Right lobe of liver (tissue), 6 donors: ENCODE data around the gene IZUMO4. TPM values are rescaled to one million over a fixed set of nuclear protein-coding genes. Genes with fewer than 3 reads are reported as not detected.

Experiments
- ATAC-seq, 4 donors: fragments of 200-7000 bp; cut with Tn5 transposase; one replicate each; pipeline ENCODE4 v1.9.1; 2020; ENCODE audit warnings: mild to moderate bottlenecking in 4 of 4, moderate library complexity in 4 of 4
- DNase-seq, 3 donors: peaks; one replicate each; pipeline ENCODE4 v3.0.0-alpha.2; 2020
- H3K27ac ChIP-seq, 3 donors: fragments of 200-600 bp; one replicate each; pipeline ENCODE4 v1.8.0; 2022
- H3K27me3 ChIP-seq, 2 donors: fragments of 200-600 bp; one replicate each; pipeline ENCODE4 v1.8.0; 2022
- H3K36me3 ChIP-seq, 4 donors: fragments of 200-600 bp; sonication (generic) in 1 of 4; one replicate each; pipeline versions ENCODE4 v1.5.1 to v1.8.0; 2017 to 2022; ENCODE audit warnings: control low read depth in 1 of 4
- H3K4me1 ChIP-seq, 4 donors: fragments of 200-600 bp; sonication (generic) in 1 of 4; one replicate each; pipeline versions ENCODE4 v1.5.1 to v1.8.0; 2017 to 2022; ENCODE audit warnings: control low read depth in 1 of 4
- H3K4me3 ChIP-seq, 3 donors: fragments of 200-600 bp; one replicate each; pipeline ENCODE4 v1.8.0; 2022
- H3K9me3 ChIP-seq, 4 donors: fragments of 200-600 bp; sonication (generic) in 1 of 4; one replicate each; pipeline versions ENCODE4 v1.5.1 to v1.8.0; 2017 to 2022; ENCODE audit warnings: control low read depth in 1 of 4
- CTCF ChIP-seq, 4 donors: fragments of 200-600 bp in 3 of 4; fragments of 450-650 bp in 1 of 4; IDR thresholded peaks; one replicate each; pipeline versions ENCODE4 v1.5.1 to v1.8.0; 2016 to 2022; ENCODE audit warnings: antibody characterized with exemption in 4 of 4, mild to moderate bottlenecking in 2 of 4
- POLR2A ChIP-seq: fragments of 450-650 bp; IDR thresholded peaks from one replicate; pipeline ENCODE4 v1.6.1; 2017; ENCODE audit warnings: antibody characterized with exemption, mild to moderate bottlenecking
- WGBS: methylation state at CpG from one replicate; pipeline ENCODE4 v1.1.6; 2018; ENCODE audit warnings: low coverage, low lambda C conversion rate; ENCODE audit not compliant: insufficient coverage; ENCODE audit errors: missing lambda C conversion rate; 5-methylcytosine and 5-hydroxymethylcytosine counted together
- intact Hi-C, 2 donors: fragments of 100-400 bp; cut with DNase I; formaldehyde crosslinking; loops; one replicate each; pipeline versions ENCODE4 v1.11.2 to v1.14.1; 2022
- total RNA-seq, 6 experiments: library from RNA; depleted of rRNA in 2 of 6; stranded (reverse); fragments of >200 nt in 2 of 6; fragmentation: NEBNext Ultra II Directional in 3 of 6; extraction: Animal tissue kit (Norgen Biotek cat#: 25700) in 3 of 6; gene quantifications; one replicate each; pipeline versions ENCODE4 v1.1.0 to v1.2.4, GENCODE V29; 2016 to 2023
- donor health status: DM: no; HTN: yes; CAD: no.
- donor health status: DM: no; HTN: no; CAD: no.
- donor health status: DM: no; HTN: no; CAD: no.
- donor health status: DM: no; HTN: yes; CAD: no.
- donor health status: DM: no; HTN: yes; CAD: no.

The IZUMO4 gene
- total RNA-seq, 6 experiments from 2014 or later: 1.2 to 6.9 (median 4.2) TPM; not detected in 1

GRCh38 chr19:2056837-2057192, 39.9 kb upstream of the IZUMO4 start:
- H3K9me3 ChIP-seq: no peaks in the 10 kb centered on the region
- no peaks in the 10 kb centered on the region for H3K36me3 ChIP-seq
- H3K27me3 ChIP-seq: no peaks in the 10 kb centered on the region
- intact Hi-C loops: no loop called here
- no peak overlapping the region for H3K4me3 ChIP-seq
- H3K4me1 ChIP-seq: peaks cover 0 to 50% (median 17%) of the 10 kb centered on the region in 4 donors
- 53% methylated on average over 4 of the region's 5 CpGs for WGBS
- no peak for TF ChIP-seq POLR2A
- no peak for TF ChIP-seq CTCF (IDR thresholded peaks at IDR 0.05)
- DNase-seq (peak in 1 of 3 donors; percentile 55), ATAC-seq (no peak)
- peak overlapping the region in 1 of 3 donors; percentile 29 for H3K27ac ChIP-seq

GRCh38 chr19:2057484-2058469, 38.9 kb upstream of the IZUMO4 start:
- Histone ChIP-seq H3K4me1 (peaks cover 0 to 42% (median 17%) of the 10 kb centered on the region in 4 donors), H3K4me3 (no peak overlapping the region), H3K36me3 (no peaks in the 10 kb centered on the region), H3K9me3 (no peaks in the 10 kb centered on the region), H3K27ac (peak overlapping the region in 2 of 3 donors; percentile 29 to 100), H3K27me3 (no peaks in the 10 kb centered on the region)
- no peak for ATAC-seq
- WGBS: no CpG with 5 or more reads among the region's 23 CpGs
- intact Hi-C loops: no loop called here
- no peak for TF ChIP-seq POLR2A
- TF ChIP-seq CTCF (IDR thresholded peaks at IDR 0.05): no peak
- peak in 2 of 3 donors; percentile 34 to 52 for DNase-seq

- ATAC-seq (no peak), DNase-seq (no peak)
- TF ChIP-seq CTCF (IDR thresholded peaks at IDR 0.05): no peak
- no peak for TF ChIP-seq POLR2A
- peaks cover 0 to 32% (median 14%) of the 10 kb centered on the region in 4 donors for H3K4me1 ChIP-seq
- H3K36me3 ChIP-seq: no peaks in the 10 kb centered on the region
- WGBS: 68% methylated on average over 17 of the region's 27 CpGs
- intact Hi-C loops: no loop called here
- H3K9me3 ChIP-seq: no peaks in the 10 kb centered on the region
- H3K27me3 ChIP-seq: no peaks in the 10 kb centered on the region
- peak overlapping the region; percentile 99 to 100 (median 100) for H3K27ac ChIP-seq
- H3K4me3 ChIP-seq: no peak overlapping the region
Measured at GRCh38 chr19:2058570-2059421, 37.9 kb upstream of the IZUMO4 start.

GRCh38 chr19:2059422-2060201, 37.1 kb upstream of the IZUMO4 start:
- H3K27me3 ChIP-seq: no peaks in the 10 kb centered on the region
- 34% methylated on average over 8 of the region's 24 CpGs for WGBS
- DNase-seq: peak; percentile 91 to 97 (median 97)
- ATAC-seq: peak; percentile 72 to 81 (median 76)
- peak overlapping the region; percentile 99 to 100 (median 100) for H3K27ac ChIP-seq
- TF ChIP-seq POLR2A (peak; percentile 75), CTCF (IDR thresholded peaks at IDR 0.05) (no peak)
- intact Hi-C loops: no loop called here
- H3K4me1 ChIP-seq: peaks cover 0 to 26% (median 12%) of the 10 kb centered on the region in 4 donors
- no peaks in the 10 kb centered on the region for H3K9me3 ChIP-seq
- peak overlapping the region in 1 of 3 donors; percentile 69 for H3K4me3 ChIP-seq
- H3K36me3 ChIP-seq: no peaks in the 10 kb centered on the region
